GM10248 (cell line): Measurements from ENCODE around the gene ARHGAP15.

Experiments used
- CTCF ChIA-PET: fragments of 300-600 bp; sonication (Branson Sonifier 250); formaldehyde crosslinking; extraction: SDS; loops from one replicate; lab custom pipeline; 2021; ENCODE audit warnings: antibody characterized with exemption; lab: Yijun Ruan, JAX
- POLR2A ChIA-PET: fragments of 350-650 bp; sonication (Branson Sonifier 250); formaldehyde crosslinking; extraction: SDS; loops from one replicate; lab custom pipeline; 2020; ENCODE audit warnings: antibody characterized with exemption; lab: Yijun Ruan, JAX
- DNase-seq: peaks from one replicate; pipeline ENCODE4 v3.0.0; 2012; ENCODE audit errors: extremely low spot score
- CTCF ChIP-seq: IDR thresholded peaks from 2 replicates; pipeline ENCODE4 v1.5.1; 2012; ENCODE audit warnings: mild to moderate bottlenecking, low read depth; ENCODE audit errors: extremely low read depth, missing control alignments, control extremely low read depth

Gene ARHGAP15

GRCh38 chr2:143420313-143420712 is 291.1 kb downstream of the ARHGAP15 start:
- TF ChIP-seq CTCF, result no peak
- ChIA-PET POLR2A (no interaction called here), CTCF (no interaction called here)
- DNase-seq, result no peak

- POLR2A ChIA-PET, result no interaction called here
- DNase-seq, result no peak
- TF ChIP-seq CTCF, result no peak
- CTCF ChIA-PET, result interaction anchor here (0.9 to 1.5 kb wide), 2 partner anchors 9 to 11 kb away, joined by 4 to 5 read pairs; no protein-coding TSS in a partner anchor
Observed at GRCh38 chr2:143422681-143423080, 293.5 kb downstream of the ARHGAP15 start.

GRCh38 chr2:143425896-143426295 is 296.7 kb downstream of the ARHGAP15 start:
- TF ChIP-seq CTCF, result no peak
- CTCF ChIA-PET, result no interaction called here
- no peak for DNase-seq
- POLR2A ChIA-PET, result no interaction called here

GRCh38 chr2:143426296-143426695 is 297.1 kb downstream of the ARHGAP15 start:
- DNase-seq, result no peak
- TF ChIP-seq CTCF, result no peak
- ChIA-PET CTCF (no interaction called here), POLR2A (no interaction called here)

- CTCF ChIA-PET, result interaction anchor here (1.1 kb wide), 1 partner anchor 35 kb away, joined by 3 read pairs; no protein-coding TSS in a partner anchor
- POLR2A ChIA-PET, result no interaction called here
Observed at GRCh38 chr2:143428700-143429099, 299.5 kb downstream of the ARHGAP15 start.

GRCh38 chr2:143429932-143430679 is 300.9 kb downstream of the ARHGAP15 start:
- DNase-seq, result no peak
- POLR2A ChIA-PET, result no interaction called here
- TF ChIP-seq CTCF, result no peak
- CTCF ChIA-PET, result no interaction called here

More at GRCh38 chr2:143428700-143429099, 299.5 kb downstream of the ARHGAP15 start:
- no peak for DNase-seq
- TF ChIP-seq CTCF, result no peak
